ENCODE data around the gene NKX1-1.
"Not testable (repeated sequence)": the region's sequence is repeated elsewhere in the genome, so short reads cannot be mapped to it uniquely, and the experiment has no call there.

The NKX1-1 gene

DNA sequence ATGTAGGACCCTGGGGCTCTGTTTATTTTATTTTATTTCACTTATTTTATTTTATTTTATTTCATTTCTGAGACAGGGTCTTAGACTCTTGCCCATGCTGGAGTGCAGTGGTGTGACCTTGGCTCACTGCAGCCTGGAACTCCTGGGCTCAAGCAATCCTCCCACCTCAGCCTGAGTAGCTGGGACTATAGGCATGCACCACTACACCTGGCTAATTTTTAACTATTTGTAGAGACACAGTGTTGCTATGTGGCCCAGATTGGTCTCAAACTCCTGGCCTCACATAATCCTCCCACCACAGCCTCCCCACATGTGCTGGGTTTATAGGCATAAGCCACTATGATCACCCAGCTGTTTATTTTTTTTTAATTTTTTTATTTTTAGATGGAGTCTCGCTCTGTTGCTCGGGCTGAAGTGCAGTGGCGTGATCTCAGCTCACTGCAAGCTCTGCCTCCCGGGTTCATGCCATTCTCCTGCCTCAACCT is 37.5 kb upstream of the NKX1-1 start:
- peaks cover 20 to 23% of the 10 kb centered on the region in 2 donors for H3K27me3 Mint-ChIP-seq
- ATAC-seq (replicated peaks); H3K36me3 Mint-ChIP-seq; DNase-seq; H3K27ac Mint-ChIP-seq; H3K4me3 Mint-ChIP-seq; H3K4me1 Mint-ChIP-seq; H3K9me3 Mint-ChIP-seq: not testable (repeated sequence)

DNA sequence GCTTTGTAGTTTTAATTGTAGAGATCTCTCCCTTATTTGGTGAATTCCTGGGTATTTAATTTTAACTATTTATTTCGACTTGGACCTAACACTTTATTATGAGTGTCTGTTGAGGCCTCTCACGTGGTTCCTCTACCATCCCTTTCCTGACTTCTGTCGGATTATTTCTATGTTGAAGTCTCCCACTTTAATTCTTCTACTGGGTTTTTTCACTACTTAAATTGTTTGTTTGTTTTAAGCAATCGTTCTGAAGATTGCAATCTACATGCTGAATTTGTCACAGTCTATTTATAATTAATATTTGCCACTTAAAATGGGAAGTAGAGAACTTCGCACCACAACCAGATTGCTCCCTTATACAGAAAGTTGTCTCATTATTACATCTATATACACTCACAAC is 20.8 kb upstream of the NKX1-1 start:
- no peaks in the 10 kb centered on the region for H3K9me3 Mint-ChIP-seq
- ATAC-seq (replicated peaks) = no peak
- DNase-seq = no peak

DNA sequence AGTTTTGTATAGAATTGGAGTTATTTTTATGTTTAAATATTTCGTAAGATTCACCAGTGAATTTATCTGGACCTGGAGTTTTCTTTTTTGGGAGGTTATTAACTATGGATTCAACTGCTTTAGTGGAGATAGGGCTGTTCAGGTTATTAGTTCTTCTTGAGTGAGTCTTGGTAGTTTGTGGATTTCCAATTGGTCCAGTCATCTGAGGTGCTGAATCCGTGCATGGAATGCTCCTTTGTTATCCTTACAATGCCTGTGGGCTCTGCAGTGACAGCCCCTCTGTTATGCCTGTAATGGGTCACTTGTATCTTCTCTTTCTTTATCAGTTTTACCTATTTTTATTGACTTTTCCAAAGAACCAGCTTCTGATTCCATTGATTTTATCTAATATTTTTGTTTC is 15.4 kb upstream of the NKX1-1 start:
- ATAC-seq (replicated peaks) (no peak), DNase-seq (no peak)
- Mint-ChIP-seq H3K4me3 (no peak overlapping the region), H3K27me3 (peaks cover 40 to 66% of the 10 kb centered on the region in 2 donors), H3K9me3 (no peaks in the 10 kb centered on the region), H3K4me1 (no peaks in the 10 kb centered on the region), H3K27ac (no peak overlapping the region), H3K36me3 (no peaks in the 10 kb centered on the region)

More for the DNA sequence above, 20.8 kb upstream of the NKX1-1 start:
- H3K36me3 Mint-ChIP-seq = no peaks in the 10 kb centered on the region
- H3K27me3 Mint-ChIP-seq = peaks cover 25 to 27% of the 10 kb centered on the region in 2 donors
- H3K27ac Mint-ChIP-seq = no peak overlapping the region
- H3K4me3 Mint-ChIP-seq = no peak overlapping the region
- no peaks in the 10 kb centered on the region for H3K4me1 Mint-ChIP-seq

DNA sequence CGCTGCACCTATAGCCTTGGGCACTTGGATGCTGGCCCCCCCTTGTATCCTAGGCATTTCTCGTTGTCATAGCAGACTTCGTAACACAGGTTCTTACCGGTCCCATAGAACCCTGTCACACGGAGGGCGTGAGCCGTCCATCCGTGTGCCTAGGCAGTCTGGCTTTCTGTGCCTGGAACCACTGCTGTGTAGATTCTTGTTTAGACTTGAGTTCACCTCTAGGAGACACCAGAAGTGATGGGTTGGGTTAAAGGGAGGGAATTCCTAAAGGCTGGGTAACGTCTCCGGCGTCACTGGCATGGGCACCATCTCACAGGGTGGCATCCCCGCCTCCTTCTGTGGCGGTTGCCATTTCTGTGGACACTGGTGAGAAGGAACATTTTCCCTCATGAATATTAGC is 13.5 kb upstream of the NKX1-1 start:
- H3K27ac Mint-ChIP-seq = no peak overlapping the region
- DNase-seq (no peak), ATAC-seq (replicated peaks) (no peak)
- no peak overlapping the region for H3K4me3 Mint-ChIP-seq
- no peaks in the 10 kb centered on the region for H3K4me1 Mint-ChIP-seq
- peaks cover 43 to 70% of the 10 kb centered on the region in 2 donors for H3K27me3 Mint-ChIP-seq
- no peaks in the 10 kb centered on the region for H3K36me3 Mint-ChIP-seq
- H3K9me3 Mint-ChIP-seq = no peaks in the 10 kb centered on the region

DNA sequence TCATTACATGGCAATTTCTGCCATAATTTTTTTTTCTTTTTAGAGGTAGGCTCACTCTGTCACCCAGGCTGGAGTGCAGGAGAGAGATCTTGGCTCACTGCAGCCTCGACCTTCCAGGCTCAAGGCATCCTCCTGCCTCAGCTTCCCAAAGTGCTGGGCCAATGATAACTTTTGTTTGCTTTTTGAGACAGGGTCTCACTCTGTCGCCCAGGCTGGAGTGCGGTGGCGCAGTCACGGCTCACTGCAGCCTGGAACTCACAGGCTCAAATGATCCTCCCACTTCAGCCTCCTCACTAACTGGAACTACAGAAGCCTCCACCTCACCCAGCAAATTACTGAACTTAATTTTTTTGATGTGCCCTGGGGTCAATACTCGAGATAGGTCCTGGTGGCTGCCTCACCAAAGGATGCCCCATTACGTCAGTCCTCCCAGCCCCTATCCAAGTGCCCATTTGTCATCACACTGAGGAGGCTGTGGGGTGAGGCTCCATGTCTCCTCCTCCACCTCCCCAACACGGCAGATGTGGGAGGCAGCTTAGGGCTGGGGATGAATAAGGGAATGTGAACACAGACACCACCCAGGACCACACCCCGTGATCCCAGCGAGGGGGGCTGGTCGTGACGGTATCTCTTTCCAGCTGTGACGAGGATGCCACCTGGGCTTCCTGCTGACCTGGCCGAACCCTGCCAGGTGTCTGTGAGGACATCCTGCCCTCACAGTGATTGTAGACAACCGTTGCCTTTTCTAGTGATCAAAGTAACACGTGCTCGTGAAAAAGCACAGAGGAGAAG is 12.4 kb upstream of the NKX1-1 start:
- Mint-ChIP-seq H3K4me3 (no peak overlapping the region), H3K4me1 (no peaks in the 10 kb centered on the region), H3K27me3 (peaks cover 38 to 65% of the 10 kb centered on the region in 2 donors), H3K9me3 (no peaks in the 10 kb centered on the region), H3K27ac (no peak overlapping the region), H3K36me3 (no peaks in the 10 kb centered on the region)
- ATAC-seq (replicated peaks) = no peak
- no peak for DNase-seq

DNA sequence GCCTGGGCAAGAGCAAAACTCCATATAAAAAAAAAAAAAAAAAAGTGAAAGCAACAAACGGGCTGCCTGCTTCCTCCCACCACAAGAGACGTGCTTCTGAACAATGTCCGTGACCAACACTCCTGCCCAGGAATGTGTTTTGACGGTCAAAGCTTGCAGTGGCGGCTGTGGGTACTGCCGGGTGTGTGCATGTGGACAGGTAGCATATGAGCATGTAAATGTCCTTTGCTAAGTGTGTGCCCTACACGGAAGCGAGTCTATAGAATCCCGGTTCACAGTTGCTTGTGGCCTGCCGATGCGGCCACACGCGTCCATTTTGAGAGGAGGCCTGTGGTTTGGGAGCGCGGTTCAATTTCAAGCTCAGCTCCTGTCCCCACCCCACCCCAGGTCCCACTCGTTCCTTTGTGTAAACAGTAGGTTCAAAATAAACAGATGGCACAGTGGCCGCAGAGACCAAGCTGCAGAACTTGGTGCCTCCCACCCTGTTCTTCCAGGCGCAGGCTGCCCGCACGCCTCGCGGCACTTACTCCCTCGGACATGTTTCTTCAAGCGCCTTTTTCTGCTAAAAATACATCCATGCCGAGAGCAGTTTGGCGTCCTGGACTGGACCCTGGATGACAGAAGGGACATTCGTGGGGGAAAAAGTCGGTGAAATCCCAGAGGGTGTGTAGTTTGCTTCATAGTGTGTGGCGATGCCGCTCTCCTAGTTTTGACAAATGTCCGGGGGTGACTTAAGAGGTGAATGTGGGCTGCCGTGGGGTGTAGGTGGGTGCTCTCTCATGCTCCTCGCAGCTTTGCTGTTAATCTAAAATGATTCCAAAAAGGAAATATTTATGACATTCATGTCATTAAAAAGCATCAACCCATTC is 11.5 kb upstream of the NKX1-1 start:
- Mint-ChIP-seq H3K36me3 (no peaks in the 10 kb centered on the region), H3K27ac (no peak overlapping the region), H3K9me3 (no peaks in the 10 kb centered on the region), H3K27me3 (peaks cover 47 to 74% of the 10 kb centered on the region in 2 donors), H3K4me3 (no peak overlapping the region), H3K4me1 (no peaks in the 10 kb centered on the region)
- no peak for ATAC-seq (replicated peaks)
- DNase-seq = no peak

DNA sequence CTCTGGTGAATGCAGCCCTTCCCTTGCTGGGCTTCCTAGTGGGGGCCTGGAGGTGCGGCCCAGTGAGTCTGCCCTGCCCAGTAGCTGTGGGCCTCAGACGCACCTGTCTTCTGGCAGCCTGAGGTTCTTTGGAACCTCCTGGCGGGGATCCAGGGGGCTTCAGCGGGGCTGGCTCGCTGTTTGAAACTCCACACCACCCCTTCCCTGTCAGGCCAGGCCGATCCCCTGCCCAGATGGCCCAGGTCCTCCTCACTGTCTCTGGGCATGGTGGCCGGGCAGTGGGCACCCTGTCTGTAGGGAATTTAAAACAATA is 10.7 kb upstream of the NKX1-1 start:
- no peaks in the 10 kb centered on the region for H3K36me3 Mint-ChIP-seq
- DNase-seq (no peak), ATAC-seq (replicated peaks) (no peak)
- H3K9me3 Mint-ChIP-seq = no peaks in the 10 kb centered on the region
- H3K4me3 Mint-ChIP-seq = no peak overlapping the region
- no peak overlapping the region for H3K27ac Mint-ChIP-seq
- no peaks in the 10 kb centered on the region for H3K4me1 Mint-ChIP-seq
- peaks cover 53 to 82% of the 10 kb centered on the region in 2 donors for H3K27me3 Mint-ChIP-seq

DNA sequence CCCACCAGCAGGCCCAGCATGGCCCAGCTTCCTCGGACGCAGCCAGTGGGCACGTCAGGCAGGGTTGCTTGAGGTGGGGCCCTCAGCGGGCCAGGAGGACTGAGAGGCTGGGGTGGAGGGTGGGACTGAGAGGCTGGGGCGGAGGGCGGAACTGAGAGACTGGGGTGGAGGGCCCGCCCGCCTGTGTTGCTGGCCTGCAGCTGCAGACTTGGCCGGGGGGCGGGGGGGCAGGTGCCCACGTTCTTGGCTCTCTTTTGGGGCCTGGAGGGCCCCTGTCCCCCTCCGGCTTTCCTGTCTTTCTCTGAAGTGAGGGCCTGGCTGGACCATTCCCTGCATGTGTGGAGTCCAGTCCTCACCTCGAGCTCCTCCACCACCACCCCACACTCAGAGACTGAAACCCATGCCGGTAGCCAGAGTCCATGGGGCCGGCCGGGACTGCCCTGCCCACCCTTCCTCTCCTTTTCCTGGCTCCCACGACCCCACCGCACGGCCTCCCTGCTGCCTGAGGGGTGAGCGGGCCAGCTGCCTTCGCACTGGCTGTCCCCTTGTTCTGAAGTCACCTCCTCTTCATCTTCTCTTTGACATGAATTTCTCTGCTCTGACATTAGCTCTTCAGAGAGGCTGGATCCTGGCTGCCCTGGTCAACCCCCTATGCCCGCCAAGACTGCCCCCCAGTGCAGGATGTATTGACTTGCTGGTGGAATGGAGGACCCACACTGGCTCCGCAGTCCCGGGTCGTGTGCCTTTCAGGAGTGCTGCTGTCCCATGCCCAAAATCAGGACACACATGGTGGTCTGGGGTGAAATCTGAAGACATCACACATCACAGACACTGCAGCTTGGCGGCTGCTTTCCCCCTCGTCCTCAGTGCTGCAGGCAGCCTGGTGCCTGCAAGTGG is 10.1 kb upstream of the NKX1-1 start:
- Mint-ChIP-seq H3K4me1 (no peaks in the 10 kb centered on the region), H3K36me3 (no peaks in the 10 kb centered on the region), H3K4me3 (no peak overlapping the region), H3K27me3 (peaks cover 59 to 88% of the 10 kb centered on the region in 2 donors), H3K9me3 (no peaks in the 10 kb centered on the region), H3K27ac (no peak overlapping the region)
- DNase-seq (no peak), ATAC-seq (replicated peaks) (no peak)

DNA sequence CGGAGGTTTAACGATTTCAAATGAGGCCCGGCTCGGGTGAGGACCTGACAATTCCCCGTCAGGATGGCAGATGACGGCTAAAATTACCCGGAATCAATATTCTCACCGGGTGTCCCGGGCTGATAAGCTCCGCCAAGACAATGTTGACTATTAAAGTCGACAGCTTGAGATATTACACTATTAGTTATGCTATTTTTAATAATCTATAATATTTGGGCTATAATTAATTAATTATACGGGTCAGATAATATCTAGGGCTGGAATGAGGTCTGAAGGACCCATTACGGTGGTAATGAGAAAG is 9.4 kb upstream of the NKX1-1 start:
- H3K36me3 Mint-ChIP-seq = no peaks in the 10 kb centered on the region
- H3K4me3 Mint-ChIP-seq = no peak overlapping the region
- H3K9me3 Mint-ChIP-seq = peaks cover 0 to under 1% of the 10 kb centered on the region in 2 donors
- DNase-seq = no peak
- no peak for ATAC-seq (replicated peaks)
- peaks cover 0 to under 1% of the 10 kb centered on the region in 2 donors for H3K4me1 Mint-ChIP-seq
- peaks cover 60 to 89% of the 10 kb centered on the region in 2 donors for H3K27me3 Mint-ChIP-seq
- peak overlapping the region; percentile 42 for H3K27ac Mint-ChIP-seq

DNA sequence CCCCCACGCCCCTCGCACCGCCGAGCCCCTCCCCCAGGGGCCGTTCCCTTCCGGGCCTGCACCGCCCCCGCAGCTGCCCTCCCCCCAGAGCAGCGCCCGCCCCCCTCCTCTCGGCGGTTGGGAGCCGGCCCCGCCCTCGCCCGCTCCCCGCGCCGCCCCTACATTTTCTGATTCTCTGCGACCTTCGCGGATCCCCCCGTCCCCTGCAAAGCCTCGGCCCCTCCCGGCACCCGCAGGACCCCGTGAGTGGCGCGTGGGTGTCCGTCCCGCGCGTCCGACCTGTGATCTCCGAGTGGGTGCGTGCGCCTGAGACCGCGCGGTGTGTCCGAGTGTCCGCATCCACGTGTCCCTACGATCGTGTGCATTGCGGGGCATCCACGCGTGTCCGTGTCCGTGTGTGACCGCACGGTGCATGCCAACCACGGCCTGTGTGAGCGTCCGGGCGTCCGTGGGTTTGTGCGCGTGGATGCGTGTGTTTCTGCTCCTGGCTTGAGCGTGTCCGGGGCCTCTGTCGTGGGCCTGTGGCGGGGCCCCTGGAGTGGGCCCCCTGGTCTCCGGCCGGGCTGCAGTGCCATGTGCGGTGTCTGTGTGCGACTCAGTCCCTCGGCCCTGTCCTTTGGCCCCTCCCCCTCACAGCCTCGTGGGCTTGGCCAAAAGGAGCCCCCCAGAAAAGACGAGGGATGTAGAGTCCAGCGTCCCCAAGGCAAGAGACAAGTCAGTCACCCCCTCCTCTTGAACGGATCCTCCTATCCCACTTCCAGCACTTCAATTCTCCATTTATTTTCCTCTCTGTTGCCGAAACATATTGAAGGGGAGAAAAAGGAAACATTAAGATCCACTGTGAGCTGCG is 8.8 kb upstream of the NKX1-1 start:
- Mint-ChIP-seq H3K9me3 (peaks cover 0 to 1% of the 10 kb centered on the region in 2 donors), H3K27me3 (peaks cover 59 to 89% of the 10 kb centered on the region in 2 donors), H3K36me3 (no peaks in the 10 kb centered on the region), H3K27ac (peak overlapping the region; percentile 42), H3K4me3 (no peak overlapping the region), H3K4me1 (peaks cover 0 to 2% of the 10 kb centered on the region in 2 donors)
- ATAC-seq (replicated peaks) (no peak), DNase-seq (no peak)

DNA sequence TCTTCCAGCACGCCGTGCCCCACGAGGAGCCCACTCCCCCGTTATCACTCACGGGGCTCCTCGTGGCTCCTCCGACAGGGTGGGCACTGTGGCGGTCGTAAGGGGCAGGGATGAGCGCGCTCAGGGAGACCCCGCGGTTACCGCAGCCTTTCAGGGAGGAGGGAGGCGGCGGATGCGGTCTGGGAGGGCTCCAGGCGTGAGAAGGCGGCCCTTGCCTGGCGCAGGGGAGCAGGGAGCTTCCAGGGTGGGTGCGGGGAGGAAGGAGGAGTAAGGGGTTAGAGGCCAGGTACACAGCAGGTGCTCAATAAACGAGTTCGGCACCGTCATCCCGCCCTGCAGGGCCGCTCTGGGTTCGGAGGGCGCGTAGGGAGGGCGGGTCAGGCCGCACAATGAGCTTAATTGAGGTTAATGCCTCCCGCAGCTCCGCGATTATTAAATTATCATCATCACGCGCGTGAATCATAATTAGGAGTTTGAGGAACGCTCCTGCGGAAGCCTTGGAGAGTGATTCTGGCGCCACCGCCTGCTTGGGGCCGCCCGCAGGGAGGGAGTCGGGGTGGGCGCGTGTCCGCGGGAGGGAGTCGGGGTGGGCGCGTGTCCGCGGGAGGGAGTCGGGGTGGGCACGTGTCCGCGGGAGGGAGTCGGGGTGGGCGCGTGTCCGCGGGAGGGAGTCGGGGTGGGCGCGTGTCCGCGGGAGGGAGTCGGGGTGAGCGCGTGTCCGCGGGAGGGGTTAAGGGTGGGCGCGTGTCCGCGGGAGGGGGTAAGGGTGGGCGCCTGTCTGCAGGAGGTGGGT is 7.6 kb upstream of the NKX1-1 start:
- Mint-ChIP-seq H3K27me3 (peaks cover 66 to 88% of the 10 kb centered on the region in 2 donors), H3K9me3 (peaks cover 0 to 1% of the 10 kb centered on the region in 2 donors), H3K27ac (peak overlapping the region; percentile 31), H3K4me1 (peaks cover 0 to 2% of the 10 kb centered on the region in 2 donors), H3K4me3 (no peak overlapping the region), H3K36me3 (peaks cover 0 to 2% of the 10 kb centered on the region in 2 donors)
- ATAC-seq (replicated peaks) (no peak), DNase-seq (no peak)

DNA sequence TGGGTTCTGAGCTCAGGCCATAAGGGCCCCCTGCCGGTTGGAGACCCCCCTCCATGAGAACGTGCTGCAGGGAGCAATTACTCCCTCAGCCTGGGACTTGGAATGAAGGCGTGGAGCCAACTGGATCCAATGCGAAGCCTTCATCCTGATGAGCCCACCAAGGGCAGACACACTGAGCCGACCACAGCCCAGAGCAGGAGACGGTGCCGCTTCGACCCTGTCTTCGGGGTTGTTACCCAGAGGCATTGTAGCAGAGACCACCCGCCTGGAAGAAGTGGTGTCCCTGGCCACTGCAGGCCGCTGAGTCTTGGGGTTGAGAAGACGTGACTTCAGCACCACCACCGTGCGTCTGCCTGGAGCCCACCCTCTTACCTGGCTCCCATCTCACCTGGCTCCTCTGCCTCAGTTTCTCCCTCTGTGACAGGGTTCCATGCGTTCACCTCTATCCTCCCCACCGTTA is 7.0 kb upstream of the NKX1-1 start:
- DNase-seq (no peak), ATAC-seq (replicated peaks) (no peak)
- Mint-ChIP-seq H3K9me3 (peaks cover 0 to 1% of the 10 kb centered on the region in 2 donors), H3K36me3 (peaks cover 2 to 3% of the 10 kb centered on the region in 2 donors), H3K27me3 (peaks cover 68 to 88% of the 10 kb centered on the region in 2 donors), H3K27ac (peak overlapping the region; percentile 31), H3K4me3 (no peak overlapping the region), H3K4me1 (peaks cover 6% of the 10 kb centered on the region in 2 donors)
